ENCODE results near the gene MYO1A. TPM values are rescaled to one million over a fixed set of nuclear protein-coding genes. Genes with fewer than 3 reads are reported as not detected.

The MYO1A gene
- polyA plus RNA-seq, 1 of the 3 experiments (the other 2 are of a cell fraction): not detected

DNA sequence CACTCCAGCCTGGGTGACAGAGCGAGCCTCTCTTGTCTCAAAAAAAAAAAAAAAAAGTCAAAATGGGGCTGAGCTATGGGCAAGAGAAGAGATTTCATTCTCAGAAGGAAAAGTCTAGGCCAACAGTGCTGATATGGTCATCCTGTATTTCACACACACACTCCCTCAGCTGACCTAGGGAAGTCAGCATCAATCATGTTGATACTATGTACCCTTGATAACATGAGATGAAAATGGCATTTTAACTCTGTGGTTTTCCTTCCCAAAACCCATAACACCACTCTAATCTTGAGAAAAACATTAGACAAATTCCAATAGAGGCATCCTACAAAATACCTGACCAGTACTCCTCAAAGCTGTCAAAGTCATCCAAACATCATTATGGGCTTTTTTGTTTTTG lies 30.9 kb upstream of the MYO1A start:
- POLR2A ChIA-PET: interaction anchor here (0.7 kb wide), 1 partner anchor 421 kb away, joined by 3 read pairs; no protein-coding TSS in a partner anchor
- H3K27ac ChIP-seq (ENCODE audit: low read depth in 2 of 2, low read length in 1 of 2): no peak overlapping the region
- peaks cover 2 to 12% of the 10 kb centered on the region in 2 experiments; a peak in 2 of 4 replicates for H3K4me1 ChIP-seq (ENCODE audit: control insufficient read depth in 1 of 2, insufficient read depth in 2 of 2, low read depth in 1 of 2, low read length in 1 of 2)
- no peaks in the 10 kb centered on the region for H3K9me3 ChIP-seq
- H3F3A ChIP-seq (replicated peaks; ENCODE audit: insufficient read depth): peaks cover 25% of the 10 kb centered on the region
- no peaks in the 10 kb centered on the region for H3K36me3 ChIP-seq (replicated peaks in 1 of 2; ENCODE audit: control insufficient read depth in 1 of 2, insufficient read depth in 2 of 2, low read length in 1 of 2)
- WGBS (ENCODE audit: low lambda C conversion rate): 100% methylated on average over 1 of the region's 1 CpG
- TF ChIP-seq SIN3A (IDR thresholded peaks at IDR 0.05; ENCODE audit: borderline replicate concordance, low read depth, low read length) (no peak), SMC3 (IDR thresholded peaks at IDR 0.05; ENCODE audit: low read depth, low read length) (no peak), JUND (IDR thresholded peaks at IDR 0.05) (no peak), EP300 (IDR thresholded peaks at IDR 0.05; ENCODE audit: borderline replicate concordance in 1 of 2, low read depth in 1 of 2, low read length in 1 of 2) (no peak), TAF1 (IDR thresholded peaks at IDR 0.05; ENCODE audit: borderline replicate concordance, low read depth, low read length) (no peak), EZH2phosphoT487 (IDR thresholded peaks at IDR 0.05; ENCODE audit: borderline replicate concordance, low read depth) (no peak), RAD21 (IDR thresholded peaks at IDR 0.05; ENCODE audit: low read length) (no peak), RFX5 (IDR thresholded peaks at IDR 0.05; ENCODE audit: low read length) (no peak), TCF12 (IDR thresholded peaks at IDR 0.05) (no peak), NRF1 (IDR thresholded peaks at IDR 0.05; ENCODE audit: low read depth, low read length) (no peak)
- TF ChIP-seq, protein P1, sequence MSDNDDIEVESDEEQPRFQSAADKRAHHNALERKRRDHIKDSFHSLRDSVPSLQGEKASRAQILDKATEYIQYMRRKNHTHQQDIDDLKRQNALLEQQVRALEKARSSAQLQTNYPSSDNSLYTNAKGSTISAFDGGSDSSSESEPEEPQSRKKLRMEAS (IDR thresholded peaks at IDR 0.05; ENCODE audit: low read depth): no peak
- TF ChIP-seq, protein P2, sequence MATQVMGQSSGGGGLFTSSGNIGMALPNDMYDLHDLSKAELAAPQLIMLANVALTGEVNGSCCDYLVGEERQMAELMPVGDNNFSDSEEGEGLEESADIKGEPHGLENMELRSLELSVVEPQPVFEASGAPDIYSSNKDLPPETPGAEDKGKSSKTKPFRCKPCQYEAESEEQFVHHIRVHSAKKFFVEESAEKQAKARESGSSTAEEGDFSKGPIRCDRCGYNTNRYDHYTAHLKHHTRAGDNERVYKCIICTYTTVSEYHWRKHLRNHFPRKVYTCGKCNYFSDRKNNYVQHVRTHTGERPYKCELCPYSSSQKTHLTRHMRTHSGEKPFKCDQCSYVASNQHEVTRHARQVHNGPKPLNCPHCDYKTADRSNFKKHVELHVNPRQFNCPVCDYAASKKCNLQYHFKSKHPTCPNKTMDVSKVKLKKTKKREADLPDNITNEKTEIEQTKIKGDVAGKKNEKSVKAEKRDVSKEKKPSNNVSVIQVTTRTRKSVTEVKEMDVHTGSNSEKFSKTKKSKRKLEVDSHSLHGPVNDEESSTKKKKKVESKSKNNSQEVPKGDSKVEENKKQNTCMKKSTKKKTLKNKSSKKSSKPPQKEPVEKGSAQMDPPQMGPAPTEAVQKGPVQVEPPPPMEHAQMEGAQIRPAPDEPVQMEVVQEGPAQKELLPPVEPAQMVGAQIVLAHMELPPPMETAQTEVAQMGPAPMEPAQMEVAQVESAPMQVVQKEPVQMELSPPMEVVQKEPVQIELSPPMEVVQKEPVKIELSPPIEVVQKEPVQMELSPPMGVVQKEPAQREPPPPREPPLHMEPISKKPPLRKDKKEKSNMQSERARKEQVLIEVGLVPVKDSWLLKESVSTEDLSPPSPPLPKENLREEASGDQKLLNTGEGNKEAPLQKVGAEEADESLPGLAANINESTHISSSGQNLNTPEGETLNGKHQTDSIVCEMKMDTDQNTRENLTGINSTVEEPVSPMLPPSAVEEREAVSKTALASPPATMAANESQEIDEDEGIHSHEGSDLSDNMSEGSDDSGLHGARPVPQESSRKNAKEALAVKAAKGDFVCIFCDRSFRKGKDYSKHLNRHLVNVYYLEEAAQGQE (IDR thresholded peaks at IDR 0.05; ENCODE audit: low read depth, low read length): no peak
- TF ChIP-seq, protein P3, sequence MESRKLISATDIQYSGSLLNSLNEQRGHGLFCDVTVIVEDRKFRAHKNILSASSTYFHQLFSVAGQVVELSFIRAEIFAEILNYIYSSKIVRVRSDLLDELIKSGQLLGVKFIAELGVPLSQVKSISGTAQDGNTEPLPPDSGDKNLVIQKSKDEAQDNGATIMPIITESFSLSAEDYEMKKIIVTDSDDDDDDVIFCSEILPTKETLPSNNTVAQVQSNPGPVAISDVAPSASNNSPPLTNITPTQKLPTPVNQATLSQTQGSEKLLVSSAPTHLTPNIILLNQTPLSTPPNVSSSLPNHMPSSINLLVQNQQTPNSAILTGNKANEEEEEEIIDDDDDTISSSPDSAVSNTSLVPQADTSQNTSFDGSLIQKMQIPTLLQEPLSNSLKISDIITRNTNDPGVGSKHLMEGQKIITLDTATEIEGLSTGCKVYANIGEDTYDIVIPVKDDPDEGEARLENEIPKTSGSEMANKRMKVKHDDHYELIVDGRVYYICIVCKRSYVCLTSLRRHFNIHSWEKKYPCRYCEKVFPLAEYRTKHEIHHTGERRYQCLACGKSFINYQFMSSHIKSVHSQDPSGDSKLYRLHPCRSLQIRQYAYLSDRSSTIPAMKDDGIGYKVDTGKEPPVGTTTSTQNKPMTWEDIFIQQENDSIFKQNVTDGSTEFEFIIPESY (IDR thresholded peaks at IDR 0.05; ENCODE audit: borderline replicate concordance, low read depth): no peak
- TF ChIP-seq, protein P4, sequence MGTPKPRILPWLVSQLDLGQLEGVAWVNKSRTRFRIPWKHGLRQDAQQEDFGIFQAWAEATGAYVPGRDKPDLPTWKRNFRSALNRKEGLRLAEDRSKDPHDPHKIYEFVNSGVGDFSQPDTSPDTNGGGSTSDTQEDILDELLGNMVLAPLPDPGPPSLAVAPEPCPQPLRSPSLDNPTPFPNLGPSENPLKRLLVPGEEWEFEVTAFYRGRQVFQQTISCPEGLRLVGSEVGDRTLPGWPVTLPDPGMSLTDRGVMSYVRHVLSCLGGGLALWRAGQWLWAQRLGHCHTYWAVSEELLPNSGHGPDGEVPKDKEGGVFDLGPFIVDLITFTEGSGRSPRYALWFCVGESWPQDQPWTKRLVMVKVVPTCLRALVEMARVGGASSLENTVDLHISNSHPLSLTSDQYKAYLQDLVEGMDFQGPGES (IDR thresholded peaks at IDR 0.05; ENCODE audit: low read depth, low read length): no peak
- TF ChIP-seq, protein P5, sequence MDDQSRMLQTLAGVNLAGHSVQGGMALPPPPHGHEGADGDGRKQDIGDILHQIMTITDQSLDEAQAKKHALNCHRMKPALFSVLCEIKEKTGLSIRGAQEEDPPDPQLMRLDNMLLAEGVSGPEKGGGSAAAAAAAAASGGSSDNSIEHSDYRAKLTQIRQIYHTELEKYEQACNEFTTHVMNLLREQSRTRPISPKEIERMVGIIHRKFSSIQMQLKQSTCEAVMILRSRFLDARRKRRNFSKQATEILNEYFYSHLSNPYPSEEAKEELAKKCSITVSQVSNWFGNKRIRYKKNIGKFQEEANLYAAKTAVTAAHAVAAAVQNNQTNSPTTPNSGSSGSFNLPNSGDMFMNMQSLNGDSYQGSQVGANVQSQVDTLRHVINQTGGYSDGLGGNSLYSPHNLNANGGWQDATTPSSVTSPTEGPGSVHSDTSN (IDR thresholded peaks at IDR 0.05): no peak
- no peak overlapping the region for H3K4me2 ChIP-seq
- no peak overlapping the region for H3K9ac ChIP-seq
- H2AFZ ChIP-seq (ENCODE audit: low read depth): no peak overlapping the region
- H4K20me1 ChIP-seq (ENCODE audit: insufficient read depth): no peaks in the 10 kb centered on the region
- H3K79me2 ChIP-seq (ENCODE audit: insufficient read depth): peaks cover 25% of the 10 kb centered on the region
- no peak overlapping the region for H3K4me3 ChIP-seq (ENCODE audit: low read depth in 2 of 2, low read length in 1 of 2)
- no peaks in the 10 kb centered on the region for H3K27me3 ChIP-seq (ENCODE audit: insufficient read depth)
- CTCF ChIA-PET: interaction anchor here (1.5 to 14.9 kb wide), 4 partner anchors 12 to 329 kb away, joined by 3 to 339 read pairs (median 48); partner anchors contain the start of genes NAB2 and STAT6
- no peak for DNase-seq
- no peaks in the 10 kb centered on the region for H3K9me2 ChIP-seq

Data from SK-N-SH (cell line).